ENCODE measurements around the gene CECR2.

- TF ChIP-seq IRF2 (CRISPR knock-in tag; IDR thresholded peaks at IDR 0.05; ENCODE audit: borderline replicate concordance, low read depth) (no peak), EMX1 (CRISPR knock-in tag; IDR thresholded peaks at IDR 0.05) (no peak), ESRRA (CRISPR knock-in tag; IDR thresholded peaks at IDR 0.05; ENCODE audit: borderline replicate concordance) (no peak), SP1 (CRISPR knock-in tag; conservative IDR thresholded peaks at IDR 0.05) (no peak), MAX (CRISPR knock-in tag; IDR thresholded peaks at IDR 0.05) (no peak), E2F1 (CRISPR knock-in tag; IDR thresholded peaks at IDR 0.05) (no peak), ZNF317 (CRISPR knock-in tag; IDR thresholded peaks at IDR 0.05; ENCODE audit: borderline replicate concordance, low read depth) (no peak), NFYB (CRISPR knock-in tag; conservative IDR thresholded peaks at IDR 0.05; ENCODE audit: low read depth) (no peak), ETV6 (CRISPR knock-in tag; IDR thresholded peaks at IDR 0.05) (no peak), ZNF425 (CRISPR knock-in tag; conservative IDR thresholded peaks at IDR 0.05) (no peak)
- TF ChIP-seq, protein P1, sequence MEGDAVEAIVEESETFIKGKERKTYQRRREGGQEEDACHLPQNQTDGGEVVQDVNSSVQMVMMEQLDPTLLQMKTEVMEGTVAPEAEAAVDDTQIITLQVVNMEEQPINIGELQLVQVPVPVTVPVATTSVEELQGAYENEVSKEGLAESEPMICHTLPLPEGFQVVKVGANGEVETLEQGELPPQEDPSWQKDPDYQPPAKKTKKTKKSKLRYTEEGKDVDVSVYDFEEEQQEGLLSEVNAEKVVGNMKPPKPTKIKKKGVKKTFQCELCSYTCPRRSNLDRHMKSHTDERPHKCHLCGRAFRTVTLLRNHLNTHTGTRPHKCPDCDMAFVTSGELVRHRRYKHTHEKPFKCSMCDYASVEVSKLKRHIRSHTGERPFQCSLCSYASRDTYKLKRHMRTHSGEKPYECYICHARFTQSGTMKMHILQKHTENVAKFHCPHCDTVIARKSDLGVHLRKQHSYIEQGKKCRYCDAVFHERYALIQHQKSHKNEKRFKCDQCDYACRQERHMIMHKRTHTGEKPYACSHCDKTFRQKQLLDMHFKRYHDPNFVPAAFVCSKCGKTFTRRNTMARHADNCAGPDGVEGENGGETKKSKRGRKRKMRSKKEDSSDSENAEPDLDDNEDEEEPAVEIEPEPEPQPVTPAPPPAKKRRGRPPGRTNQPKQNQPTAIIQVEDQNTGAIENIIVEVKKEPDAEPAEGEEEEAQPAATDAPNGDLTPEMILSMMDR (IDR thresholded peaks at IDR 0.05) = no peak
- TF ChIP-seq, protein P2, sequence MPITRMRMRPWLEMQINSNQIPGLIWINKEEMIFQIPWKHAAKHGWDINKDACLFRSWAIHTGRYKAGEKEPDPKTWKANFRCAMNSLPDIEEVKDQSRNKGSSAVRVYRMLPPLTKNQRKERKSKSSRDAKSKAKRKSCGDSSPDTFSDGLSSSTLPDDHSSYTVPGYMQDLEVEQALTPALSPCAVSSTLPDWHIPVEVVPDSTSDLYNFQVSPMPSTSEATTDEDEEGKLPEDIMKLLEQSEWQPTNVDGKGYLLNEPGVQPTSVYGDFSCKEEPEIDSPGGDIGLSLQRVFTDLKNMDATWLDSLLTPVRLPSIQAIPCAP (CRISPR knock-in tag; IDR thresholded peaks at IDR 0.05) = no peak
- TF ChIP-seq, protein P3, sequence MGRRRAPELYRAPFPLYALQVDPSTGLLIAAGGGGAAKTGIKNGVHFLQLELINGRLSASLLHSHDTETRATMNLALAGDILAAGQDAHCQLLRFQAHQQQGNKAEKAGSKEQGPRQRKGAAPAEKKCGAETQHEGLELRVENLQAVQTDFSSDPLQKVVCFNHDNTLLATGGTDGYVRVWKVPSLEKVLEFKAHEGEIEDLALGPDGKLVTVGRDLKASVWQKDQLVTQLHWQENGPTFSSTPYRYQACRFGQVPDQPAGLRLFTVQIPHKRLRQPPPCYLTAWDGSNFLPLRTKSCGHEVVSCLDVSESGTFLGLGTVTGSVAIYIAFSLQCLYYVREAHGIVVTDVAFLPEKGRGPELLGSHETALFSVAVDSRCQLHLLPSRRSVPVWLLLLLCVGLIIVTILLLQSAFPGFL (CRISPR knock-in tag; IDR thresholded peaks at IDR 0.05; ENCODE audit: borderline replicate concordance) = no peak
Observed at GRCh38 chr22:17581056-17581455, 211.8 kb downstream of the CECR2 start.

Data from WTC11 (cell line).